NCI-H748 (cell line): Measurements from ENCODE around the gene LSM4.

Source experiments
- DNase-seq: peaks from one replicate; lab custom pipeline; 2025; ENCODE audit not compliant: unreplicated experiment; lab: John Stamatoyannopoulos, UW

LSM4 gene

DNA sequence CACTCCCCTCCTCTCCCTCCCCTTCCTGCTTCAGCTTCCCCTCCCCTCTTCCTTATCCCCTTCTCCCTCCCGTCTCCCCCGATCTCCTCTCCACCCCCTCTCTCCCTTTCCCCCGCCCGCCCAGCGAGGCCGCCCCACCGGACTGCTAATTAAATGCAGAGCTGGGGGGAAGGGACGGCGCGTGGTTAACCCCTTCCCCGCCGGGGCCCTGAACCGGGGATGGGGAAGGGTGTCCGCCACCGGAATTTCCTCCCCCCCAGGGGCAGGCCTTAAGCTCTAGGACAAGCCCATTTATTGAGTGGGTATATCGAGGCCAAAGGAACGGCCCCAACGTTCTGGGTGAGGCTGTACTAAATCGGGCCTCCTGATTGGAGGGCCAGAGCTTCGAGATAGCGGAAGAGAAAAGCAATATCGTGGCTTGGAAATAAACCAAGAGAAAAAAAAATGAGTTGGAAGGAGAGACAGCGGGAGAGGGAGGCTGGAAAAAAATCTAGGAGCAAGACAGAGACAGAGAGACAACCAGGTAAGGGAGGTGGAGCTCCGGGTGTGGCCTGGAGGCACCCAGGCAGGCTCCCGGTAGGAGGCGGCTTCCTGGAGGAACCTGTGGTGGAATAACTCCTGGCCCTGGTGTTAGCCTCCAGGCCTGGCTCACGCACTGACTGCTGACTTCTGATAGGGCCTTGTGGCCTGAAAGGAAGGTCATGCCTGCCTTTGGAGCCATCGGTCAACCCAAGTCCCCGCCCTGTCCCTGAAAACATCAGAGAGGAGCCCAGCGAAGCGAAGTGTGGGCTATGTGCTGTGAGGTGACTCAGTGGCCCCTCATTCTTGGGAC is 29.9 kb downstream of the LSM4 start:
- peak; percentile 44 for DNase-seq

DNA sequence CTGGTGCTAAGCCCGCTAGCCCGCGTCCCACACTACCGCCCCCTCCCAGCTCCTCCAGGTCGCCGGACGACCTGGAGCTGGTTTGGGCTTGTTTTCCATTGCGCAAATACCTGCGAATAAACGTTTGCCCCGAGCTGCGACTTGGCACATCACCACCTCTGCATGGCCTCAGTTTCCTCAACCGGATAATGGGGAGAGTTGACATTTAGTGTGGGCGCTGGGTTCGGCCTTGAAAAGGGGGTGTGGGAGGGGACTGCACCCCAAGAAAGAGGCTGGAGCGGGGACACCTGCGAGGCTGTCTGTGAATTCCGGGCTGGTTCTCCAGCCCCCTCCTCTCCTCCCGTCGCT is 30.4 kb downstream of the LSM4 start:
- DNase-seq = peak; percentile 45

DNA sequence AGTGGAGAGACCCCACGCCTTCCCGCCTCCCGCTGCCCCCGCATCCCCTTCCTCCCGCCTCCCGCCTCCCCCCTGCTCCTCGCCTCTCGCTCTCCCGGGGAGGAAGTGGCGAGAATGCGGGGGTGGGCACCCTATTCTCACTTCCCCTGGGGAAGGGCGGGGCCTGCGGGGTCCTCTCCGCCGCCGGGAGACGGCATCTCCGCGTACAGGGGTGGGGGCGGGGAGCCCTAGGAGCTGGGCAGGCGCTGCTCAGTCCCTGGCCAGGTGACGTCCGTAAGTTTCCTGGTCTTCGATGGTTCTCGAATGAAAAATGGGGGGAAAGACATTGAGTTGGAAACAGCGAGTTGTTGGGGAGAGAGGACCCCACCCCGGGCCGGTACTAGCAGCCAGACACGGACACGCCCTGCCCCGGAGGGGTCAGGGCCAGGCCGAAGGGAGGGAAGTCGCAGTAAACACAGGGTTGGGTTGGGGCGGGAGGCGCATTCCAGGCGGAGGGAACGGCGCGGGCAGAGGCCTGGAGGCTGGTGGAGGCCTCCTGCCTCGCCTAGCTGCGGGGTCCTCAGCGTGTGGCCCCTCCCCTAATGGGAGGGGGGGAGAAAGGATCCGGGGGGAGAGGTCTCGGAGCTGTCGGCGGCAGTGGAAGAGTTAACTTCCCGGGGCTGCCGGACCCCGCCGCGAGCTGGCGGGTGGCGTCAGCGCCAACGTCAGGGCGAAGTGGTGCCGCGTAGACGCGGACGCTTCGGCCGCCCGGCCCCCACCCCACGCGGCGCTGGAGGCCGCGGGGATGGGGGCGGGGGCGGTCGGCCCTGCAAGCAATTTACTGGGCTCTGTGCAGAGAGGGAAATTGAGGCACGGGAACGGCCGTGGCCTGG is 31.1 kb downstream of the LSM4 start:
- peak; percentile 66 for DNase-seq

DNA sequence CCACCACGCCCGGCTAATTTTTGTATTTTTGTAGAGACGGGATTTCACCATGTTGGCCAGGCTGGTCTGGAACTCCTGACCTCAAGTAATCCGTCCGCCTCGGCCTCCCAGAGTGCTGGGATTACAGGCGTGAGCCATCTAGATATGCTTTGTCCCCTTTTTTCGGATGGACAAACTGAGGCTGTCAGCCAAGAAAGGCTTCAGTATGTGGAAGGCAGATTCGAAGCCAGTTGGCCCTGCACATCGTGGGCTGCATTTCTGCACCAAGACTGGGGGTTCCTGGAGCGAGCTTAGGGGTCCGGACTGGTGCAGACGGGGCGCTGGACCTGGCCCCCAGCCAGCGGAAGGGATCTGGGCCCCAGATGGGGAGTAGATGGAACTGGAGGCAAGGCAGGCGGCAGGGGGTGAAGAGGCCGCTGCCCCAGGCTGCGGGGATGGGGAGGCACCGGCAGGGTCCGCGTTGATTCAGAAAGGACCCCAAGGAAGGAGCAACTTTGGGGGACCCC is 31.8 kb downstream of the LSM4 start:
- DNase-seq = no peak

DNA sequence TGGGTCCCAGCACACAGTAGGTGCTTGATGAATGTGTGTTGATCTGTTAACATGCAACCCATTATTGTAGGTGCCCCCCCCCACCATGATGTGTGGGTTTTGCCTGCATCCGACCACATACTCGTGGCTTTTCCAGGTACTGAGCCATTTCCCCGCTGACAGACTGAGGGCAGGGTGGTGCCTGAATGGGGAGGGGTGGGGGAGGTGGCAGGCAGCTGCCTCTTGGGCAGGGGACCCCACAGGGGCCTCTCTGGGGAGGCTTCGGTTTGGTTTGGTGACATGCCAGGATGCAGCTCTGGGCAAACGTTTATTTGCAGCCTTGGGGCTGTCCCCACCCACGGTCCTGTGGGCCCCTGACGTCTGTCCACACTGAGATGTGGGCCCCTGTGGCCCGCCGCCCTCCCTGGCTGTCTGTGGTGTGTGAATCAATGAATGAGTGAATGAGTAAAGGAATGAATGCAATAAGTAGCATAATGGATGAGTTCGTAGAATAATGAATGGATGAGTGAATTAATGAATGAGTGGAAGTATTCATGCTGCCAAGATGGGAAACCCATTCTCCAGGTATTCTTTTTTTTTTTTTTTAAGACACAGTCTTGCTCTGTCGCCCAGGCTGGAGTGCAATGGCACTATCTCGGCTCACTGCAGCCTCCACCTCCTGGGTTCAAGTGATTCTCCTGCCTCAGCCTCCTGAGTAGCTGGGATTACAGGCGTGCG is 32.4 kb downstream of the LSM4 start:
- no peak for DNase-seq

DNA sequence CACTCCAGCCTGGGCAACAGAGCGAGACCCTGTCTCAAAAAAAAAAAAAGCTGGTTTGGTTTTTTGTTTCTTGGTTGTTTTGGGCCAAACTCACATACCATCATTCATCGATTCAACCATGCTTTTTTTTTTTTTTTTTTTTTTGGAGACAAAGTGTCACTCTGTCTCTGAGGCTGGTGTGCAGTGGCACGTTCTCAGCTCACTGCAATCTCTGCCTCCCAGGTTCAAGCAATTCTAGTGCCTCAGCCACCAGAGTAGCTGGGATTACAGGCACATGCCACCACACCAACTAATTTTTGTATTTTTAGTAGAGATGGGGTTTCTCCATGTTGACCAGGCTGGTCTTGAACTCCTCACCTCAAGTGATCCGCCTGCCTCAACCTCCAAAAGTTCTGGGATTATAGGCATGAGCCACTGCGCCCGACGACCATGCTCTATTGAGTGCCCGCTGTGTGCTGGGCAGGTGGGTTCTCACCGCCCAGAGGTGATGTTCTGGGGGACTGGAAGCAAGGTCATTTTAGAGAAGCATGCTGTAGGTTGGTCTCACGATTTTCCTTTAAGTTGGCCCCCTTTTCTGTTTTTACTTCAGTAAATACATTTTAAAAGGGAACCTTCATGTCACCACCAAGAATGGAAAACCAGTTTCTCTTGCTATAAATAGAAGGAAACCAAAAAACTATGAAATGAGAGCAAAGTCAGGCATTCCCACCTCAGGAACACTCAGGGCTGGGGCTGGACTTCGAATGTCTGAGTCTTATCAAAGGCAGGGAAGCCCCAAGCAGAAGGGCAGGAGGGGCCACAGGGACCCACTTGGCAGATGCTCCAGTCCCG is 33.2 kb downstream of the LSM4 start:
- no peak for DNase-seq

DNA sequence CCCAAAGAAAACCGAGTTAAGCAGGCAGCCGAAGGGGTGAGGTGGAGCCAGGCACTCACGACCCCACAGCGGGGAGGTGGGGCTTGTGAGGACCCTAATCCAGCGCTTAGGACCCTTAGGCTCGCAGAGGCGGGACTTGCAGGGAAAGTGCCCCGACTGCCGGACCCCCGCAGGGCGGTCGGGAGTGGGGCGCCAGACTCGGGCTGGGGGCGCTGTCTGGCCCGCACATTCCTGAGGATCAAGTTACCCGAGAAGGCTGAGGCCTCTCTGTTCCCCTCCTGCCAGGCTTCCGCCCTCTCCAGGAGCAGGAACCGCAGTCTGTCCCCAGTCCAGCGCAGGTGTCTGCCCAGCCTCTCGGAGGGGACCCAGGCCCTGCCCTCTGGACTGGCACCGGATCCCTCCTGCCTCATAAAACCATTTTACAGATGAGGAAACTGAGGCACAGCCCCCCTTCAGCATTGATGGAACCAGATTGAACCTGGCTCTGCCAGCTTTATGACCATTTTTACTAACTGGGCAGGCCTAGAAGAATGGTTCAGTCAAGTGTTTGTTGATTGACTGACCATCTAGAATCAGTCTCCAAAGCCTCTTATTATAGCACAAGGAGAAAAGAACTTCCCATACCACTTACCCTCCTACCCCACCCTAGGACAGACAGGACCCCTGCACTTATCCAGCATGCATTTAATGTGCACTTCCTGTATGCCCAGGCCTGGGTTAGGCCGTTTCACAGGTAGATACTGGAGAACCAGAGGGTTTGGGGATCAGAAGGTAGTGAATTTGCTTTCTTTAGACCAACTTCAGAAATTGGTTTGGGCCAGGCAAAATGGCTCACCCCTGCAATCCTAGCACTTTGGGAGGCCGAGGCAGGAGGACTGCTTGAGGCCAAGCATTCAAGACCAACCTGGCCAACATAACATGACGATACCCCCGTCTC is 34.8 kb downstream of the LSM4 start:
- no peak for DNase-seq

DNA sequence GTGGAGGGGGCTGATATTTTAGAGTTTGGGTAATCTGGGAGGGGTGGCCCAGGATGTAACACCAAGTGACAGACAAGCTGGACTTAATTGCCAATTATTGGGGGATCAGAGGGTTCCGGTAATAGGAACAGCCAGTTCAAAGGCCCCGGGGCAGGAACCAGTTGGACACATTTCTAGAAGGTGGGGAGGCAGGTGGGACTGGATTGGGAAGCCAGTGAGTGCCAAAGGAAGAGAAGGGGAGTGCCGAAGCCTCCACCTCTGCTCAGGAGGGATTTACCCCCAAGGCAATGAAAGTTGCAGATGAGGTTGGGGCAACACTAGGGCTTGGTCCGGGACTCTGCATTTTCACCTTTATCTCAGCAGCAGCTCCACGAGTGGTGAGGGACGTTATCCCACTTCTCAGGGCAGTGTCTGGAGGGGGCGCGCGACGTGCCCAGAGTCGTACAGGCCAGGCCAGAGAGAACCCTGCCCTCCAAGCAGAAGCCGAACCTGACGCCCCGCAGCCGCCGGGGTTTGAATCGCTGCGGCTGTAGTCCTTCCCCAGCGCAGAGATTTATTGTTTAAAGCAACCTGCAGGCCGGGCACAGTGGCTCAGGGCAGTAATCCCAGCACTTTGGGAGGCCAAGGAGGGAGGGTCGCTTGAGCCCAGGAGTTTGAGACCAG is 35.8 kb downstream of the LSM4 start:
- no peak for DNase-seq

DNA sequence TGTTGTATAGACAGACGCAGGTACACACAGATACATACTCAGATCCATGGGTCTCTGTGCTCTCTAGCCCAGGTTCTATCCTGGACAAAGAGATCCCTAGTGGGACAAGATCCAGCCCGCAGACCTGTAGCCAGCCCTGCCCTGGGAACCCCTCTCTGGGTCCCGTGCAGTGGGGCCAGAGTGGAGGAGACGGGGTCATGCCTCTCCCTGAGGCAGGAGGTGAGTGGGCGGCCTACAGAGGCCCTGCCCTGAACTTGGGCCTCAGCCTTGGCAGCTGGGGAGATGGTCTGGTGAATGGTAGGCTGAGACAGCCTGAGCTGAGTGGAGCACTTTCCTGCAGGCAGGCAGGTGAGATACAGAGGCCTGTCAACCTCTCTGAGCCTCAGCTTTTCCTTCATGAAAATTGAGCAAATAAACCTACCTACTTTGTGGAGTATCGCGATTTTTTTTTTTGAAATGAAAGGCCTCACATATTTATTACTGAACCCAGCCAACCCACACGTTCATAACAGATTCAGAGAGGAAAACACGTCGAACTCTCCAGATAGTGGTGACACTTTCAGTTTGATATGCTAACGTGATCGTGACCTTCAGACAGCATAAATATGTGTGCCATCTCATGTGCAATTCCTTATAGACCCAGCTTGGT is 38.0 kb downstream of the LSM4 start:
- no peak for DNase-seq

DNA sequence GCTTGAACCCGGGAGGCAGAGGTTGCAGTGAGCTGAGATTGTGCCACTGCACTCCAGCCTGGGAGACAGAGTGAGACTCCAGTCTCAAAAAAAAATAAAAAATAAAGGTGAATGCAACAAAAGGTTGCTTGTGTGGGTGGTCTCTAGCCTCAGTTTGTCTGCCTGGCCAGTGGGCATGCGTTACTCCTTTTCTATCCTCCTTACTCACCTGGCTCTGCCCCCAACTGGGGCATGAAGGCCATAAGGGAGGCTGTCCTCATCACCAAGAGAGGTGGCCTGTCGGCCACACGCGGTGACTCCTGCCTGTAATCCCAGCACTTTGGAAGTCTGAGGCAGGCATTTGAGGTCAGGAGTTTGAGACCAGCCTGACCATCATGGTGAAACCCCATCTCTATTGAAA is 39.5 kb downstream of the LSM4 start:
- no peak for DNase-seq

DNA sequence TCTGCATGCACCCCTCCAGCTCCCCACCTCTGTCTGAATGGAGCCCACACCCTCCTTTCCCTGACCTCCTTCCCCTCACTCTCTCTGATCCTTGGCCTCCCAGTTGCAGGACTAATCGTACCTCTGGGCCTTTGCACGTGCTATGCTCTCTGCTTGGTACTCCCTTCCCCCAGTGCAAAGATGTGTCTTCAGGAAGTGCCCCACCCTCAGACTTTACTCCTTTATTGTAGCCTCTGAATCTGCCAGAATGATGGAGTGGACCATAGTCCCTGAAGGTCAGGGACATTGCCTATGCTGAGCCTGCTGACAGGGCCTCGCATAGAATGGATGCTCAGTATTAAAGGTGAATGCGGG is 40.1 kb downstream of the LSM4 start:
- no peak for DNase-seq

DNA sequence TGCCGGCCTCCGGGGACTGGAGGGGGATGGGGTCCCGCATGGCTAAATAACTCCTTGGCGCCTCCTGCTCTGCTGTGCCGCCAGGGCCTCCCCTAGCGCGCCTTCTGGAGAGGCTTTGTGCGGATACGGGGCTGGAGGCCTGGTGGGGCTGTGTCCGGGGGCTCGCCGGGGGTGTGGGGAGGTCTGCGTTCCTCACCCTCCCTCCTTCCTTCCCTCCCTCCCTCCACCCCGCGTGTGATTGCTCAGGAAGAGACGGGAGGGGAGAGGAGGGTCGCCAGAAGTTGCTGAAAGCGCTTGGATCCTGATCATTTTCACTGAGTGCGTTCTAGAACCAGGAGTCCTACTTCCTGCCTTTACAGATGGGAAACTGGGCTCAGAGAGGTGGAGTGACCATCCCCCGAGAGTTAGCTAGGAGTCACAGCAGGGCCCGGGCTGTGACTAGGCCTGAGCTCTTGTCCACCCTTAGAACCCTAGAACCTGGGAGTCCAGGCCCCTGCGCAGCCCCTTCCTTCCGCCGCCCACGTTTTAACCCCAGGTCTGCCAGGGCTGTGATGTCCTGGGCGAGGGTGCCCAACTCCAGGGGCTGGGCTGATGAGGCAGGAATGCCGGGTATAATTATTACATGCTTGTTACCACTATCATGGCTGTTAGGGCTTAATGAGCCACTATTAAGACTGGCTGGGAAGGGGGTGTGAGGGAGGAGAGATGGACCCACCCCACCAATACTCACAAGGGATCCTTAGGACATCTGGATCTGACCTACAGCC is 40.7 kb downstream of the LSM4 start:
- DNase-seq = no peak

DNA sequence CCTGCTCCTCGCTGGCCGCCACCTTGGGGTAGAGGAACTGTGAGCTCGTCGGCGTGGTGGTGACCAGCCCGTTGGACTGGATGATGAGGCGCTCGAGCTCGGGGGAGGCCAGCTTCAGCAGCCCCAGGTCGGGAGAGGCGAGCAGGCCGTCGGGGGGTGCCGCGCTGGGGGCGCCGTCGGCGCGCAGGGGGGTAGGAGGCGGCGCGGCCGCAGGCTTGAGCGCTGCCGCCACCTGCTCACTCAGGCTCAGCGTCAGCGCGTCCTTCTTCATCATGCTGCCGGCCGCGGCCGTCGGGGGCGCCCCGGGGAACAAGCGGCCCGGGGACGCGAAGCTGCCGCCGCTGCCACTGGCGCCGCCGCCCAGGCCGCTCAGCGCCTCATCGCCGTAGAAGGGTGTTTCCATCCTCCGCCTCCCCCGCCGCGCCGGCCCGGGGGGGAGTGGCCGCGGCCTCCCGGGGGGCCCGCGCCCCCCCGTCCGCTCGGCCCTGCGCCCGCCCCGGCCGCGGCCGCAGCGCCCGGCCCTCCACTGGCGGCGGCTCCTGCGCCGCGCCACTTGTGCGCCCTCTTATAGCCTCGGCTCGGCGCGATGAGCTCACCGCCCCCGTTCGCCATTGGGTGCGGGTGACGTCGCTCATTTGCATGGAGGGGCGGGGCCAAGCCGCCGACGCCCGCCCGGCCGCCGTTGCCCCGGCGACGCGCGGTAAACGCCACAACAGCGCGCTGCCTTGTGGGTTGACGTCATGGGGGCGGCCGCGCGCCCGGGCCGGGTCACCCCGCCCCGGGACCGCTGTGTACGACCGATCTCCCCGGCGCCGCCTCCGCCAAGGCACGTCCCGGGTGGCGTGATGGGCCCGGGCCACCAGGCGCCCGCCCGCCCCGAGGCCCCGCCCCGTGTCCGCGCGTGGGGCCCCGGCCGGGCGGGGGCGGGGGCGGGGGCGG is 41.5 kb downstream of the LSM4 start, which contains the start of gene JUND:
JUND (minus strand) TSS at position 541 of the 939 bp plus-strand sequence; CDS start at position 403, 138 bp downstream.
- peak; percentile 95 for DNase-seq

DNA sequence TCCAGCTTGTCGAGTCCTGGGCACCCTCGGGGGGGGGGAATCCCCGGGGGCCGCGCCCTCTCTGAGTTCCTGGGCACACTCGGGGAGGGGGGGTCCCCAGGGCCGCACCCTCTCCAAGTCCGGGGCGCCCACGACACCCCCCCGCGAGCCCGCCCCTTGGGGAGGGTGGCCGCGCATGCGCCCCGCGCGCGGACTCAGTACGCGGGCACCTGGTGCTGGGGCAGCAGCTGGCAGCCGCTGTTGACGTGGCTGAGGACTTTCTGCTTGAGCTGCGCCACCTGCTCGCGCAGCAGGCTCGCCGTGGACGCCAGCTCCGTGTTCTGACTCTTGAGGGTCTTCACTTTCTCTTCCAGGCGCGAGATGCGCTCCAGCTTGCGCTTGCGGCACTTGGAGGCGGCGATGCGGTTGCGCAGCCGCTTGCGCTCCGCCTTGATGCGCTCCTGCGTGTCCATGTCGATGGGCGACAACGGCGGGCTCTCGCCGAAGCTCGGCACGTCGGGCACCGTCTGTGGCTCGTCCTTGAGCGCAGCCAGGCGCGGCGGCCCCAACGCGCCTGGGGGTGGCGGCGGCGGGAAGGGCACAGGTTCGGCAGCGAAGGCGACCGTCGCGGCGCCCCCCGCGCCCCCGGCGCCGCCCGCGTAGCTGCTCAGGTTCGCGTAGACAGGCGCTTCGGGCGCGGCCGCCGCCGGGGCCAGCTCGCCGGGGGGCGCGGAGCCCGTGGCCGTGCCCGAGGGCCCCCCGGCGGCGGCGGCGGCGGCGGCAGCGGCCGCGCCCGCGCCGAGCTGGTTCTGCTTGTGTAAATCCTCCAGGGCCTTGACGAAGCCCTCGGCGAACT is 42.4 kb downstream of the LSM4 start:
- DNase-seq = peak; percentile 86

DNA sequence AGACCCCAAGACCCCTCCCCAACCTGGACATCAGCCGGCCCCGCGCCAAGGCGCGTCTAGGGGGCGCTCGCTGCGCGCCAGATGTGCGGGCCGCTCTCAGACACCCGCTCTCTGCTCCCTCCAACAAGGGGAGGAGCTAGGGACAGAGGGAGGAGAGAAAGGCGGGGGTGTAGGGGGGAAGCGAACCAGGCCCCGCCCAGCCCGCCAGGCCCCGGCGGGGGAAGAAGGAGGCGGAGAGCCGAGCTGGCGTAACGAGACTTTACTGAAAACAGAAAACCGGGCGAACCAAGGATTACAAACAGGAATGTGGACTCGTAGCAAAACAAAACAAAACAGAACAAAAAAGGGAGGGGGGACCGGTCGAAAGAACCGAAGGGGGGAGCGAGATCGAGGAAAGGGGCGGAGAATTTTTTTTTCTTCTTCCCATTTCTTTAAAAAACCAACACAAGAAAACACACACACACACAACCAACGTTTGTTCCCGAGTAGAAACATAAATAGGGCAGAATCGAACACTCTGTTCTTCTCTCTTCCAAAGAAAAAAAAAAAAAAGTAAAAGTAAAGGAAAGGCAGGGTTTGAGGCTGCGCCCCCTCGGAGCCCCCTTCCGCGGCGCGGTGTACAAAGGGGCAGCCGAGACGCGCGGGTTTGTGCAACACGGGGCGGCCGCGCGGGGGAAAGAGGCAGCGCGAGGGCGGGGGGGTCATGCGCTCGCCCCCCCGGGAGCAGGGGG is 43.2 kb downstream of the LSM4 start:
- DNase-seq = peak; percentile 92
